SW480 (cell line): ENCODE results near the gene CARMIL1.

Source experiments
- DNase-seq: peaks from one replicate; pipeline ENCODE4 v3.0.0-alpha.2; 2016; ENCODE audit warnings: low spot score

CARMIL1 gene

GRCh38 chr6:25512560-25512959 is 233.4 kb downstream of the CARMIL1 start:
- DNase-seq: no peak

DNA sequence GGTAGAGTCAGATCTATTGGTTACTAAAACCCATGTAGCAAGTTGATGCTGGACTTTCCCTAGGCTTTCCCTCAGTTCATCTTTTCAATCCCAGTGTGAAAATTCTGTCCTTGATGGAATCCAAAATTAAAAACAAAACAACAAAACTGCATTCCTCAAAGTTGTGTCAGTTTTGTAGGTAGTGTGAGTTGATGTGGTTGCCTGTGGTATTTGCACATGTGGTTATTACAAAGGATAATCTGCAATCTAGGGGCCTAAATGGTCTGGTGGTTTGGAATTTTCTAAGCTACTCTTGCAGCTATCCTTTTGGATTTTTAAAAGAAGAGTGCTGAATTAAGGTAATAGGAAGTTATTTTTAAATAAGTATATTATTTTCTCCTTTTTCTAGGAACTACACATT is 240.7 kb downstream of the CARMIL1 start:
- DNase-seq: no peak

GRCh38 chr6:25524542-25524941 is 245.4 kb downstream of the CARMIL1 start:
- DNase-seq: no peak

DNA sequence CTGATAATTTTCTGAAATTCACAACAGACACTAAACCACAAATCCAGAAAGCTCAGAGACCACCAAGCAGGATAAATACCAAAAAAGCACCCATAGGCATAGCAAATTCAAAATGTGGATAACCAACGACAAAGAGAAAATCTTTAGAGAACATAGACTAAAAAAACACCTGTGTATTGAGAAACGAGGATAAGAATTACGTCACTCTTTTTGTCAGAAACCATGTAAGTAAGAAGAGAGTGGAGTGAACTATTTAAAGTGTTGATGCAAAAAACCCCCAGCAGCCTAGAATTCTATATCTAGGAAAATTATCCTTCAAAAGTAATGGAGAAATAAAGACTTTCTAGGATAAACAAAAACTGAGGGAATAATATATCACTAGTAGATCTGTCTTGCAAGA is 245.9 kb downstream of the CARMIL1 start:
- no peak for DNase-seq

GRCh38 chr6:25534942-25535631 is 255.9 kb downstream of the CARMIL1 start:
- DNase-seq: no peak

DNA sequence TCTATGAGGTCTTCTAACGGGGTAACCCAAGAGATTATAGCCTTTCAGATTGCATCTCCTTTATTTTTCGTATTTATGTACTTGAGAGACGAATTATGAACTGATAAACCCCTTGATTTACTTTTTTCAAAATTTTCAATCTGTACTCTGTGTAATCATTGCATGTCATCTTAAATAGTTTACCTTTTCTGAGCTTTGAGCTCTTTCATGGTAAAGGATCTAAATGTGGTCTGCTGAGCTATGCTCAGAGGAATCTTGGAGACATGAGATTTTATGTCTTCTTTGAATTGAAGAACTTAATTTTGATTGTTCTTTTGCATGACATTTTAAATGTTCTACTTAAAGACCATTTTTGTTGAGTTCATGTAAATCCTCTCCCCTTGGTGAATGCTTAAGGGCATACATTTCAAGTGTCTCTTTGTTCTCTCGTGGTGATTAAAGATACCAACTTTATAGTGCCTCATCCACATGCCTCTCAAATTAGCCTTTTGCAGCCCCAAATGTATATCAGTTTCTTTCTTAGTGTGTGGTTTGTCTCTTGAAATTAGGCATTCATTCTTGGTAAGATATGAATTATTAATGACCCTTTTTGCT is 256.6 kb downstream of the CARMIL1 start:
- DNase-seq: no peak

- no peak for DNase-seq
Observed at GRCh38 chr6:25536781-25537180, 257.6 kb downstream of the CARMIL1 start.

GRCh38 chr6:25537349-25538018 is 258.3 kb downstream of the CARMIL1 start:
- DNase-seq: no peak

GRCh38 chr6:25541228-25541627 is 262.1 kb downstream of the CARMIL1 start:
- no peak for DNase-seq

GRCh38 chr6:25542984-25543910 is 264.1 kb downstream of the CARMIL1 start:
- no peak for DNase-seq

- no peak for DNase-seq
Observed at GRCh38 chr6:25544833-25545232, 265.7 kb downstream of the CARMIL1 start.

DNA sequence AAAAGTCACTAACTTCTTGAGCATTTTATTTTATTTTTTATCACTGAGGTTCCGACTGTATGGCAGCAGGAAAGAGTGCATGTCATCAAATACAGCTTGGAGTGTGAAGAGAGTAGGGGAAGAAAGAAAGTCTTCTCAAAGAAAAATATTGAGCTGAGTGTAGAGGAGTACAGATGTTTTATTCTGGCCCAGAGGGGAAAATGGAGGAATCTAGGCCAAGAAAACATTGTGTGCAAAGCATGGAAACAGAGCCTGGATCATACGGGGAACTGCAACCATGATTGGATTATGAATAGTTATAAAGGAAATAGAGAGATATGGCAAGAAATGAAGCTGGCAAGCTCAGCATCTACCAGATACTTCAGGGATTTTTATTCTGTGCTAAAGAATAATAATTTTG is 268.6 kb downstream of the CARMIL1 start:
- DNase-seq: no peak

DNA sequence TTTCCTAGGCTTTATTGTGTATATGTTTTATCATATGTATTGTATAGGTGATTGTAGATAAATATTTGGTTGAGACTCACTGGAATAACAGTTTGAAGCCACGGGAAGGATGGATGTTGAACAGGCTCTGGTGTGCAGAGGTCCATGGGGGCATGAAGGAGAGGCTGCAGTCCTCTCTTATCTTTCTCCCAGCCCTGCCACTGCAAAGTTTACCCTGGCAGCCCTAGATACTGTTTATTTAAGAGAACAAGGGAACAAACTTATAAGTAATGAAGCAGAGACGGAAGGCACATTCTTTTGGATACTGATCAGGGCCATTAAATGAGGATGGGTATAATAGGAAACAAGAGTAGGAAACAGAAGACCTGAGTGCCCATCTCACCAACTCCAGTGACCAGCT is 269.3 kb downstream of the CARMIL1 start:
- no peak for DNase-seq

DNA sequence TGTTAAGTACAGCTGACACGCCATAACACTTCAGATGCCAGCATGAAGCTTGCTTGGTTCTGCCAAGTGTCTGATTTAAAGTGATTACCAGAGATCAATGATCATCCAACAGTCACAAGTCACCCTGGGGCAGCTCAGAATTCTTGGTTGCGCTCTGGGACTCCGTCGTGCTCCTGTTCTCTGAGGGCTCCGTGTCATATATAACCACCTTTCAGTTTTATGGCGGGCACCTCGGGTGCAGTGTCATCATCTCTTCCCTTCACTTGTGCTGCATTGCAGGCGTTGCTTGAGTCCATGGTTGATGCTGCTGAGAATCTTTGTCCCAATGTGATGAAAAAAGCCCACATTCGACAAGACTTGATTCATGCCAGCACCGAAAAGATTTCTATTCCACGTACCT is 271.5 kb downstream of the CARMIL1 start:
- no peak for DNase-seq

GRCh38 chr6:25553502-25553901 is 274.3 kb downstream of the CARMIL1 start:
- DNase-seq: no peak

DNA sequence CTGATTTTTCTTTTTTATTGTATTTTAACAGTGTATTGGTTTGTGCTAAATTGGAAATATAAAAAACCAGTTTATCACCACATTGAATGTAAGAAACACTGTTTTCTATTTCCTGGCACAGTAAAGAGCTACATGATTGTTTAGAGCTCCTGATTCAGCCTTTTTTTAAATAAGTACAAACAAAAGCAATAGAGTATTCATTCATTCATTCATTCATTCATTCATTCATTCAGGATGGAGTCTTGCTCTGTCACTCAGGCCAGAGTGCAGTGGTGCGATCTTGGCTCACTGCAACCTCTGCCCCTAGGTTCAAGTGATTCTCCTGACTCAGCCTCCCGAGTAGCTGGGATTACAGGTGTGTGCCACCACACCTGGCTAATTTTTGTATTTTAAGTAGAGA is 276.0 kb downstream of the CARMIL1 start:
- no peak for DNase-seq

GRCh38 chr6:25556516-25556915 is 277.3 kb downstream of the CARMIL1 start:
- DNase-seq: peak; percentile 47

GRCh38 chr6:25558155-25558817 is 279.1 kb downstream of the CARMIL1 start:
- DNase-seq: no peak

GRCh38 chr6:25560865-25561264 is 281.7 kb downstream of the CARMIL1 start:
- DNase-seq: no peak

DNA sequence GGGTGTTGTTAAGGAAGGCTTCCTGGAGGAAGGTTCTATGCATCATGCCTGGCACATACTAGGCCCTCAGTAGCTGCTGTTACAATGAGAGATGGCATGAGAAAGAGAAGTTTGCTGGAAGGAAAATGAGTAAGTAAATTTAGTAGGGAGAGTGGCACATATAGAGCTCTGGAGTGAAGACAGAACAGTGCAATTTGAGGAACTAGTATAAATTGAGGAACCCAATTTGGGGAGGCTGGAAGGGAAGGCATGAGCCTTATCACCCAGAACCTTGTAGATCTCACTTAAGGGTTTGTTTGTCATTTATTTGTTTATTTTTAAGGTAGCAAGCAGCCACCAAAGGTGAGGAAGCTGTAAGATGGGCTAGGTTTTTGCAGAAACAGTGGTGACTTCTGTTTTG is 285.8 kb downstream of the CARMIL1 start:
- DNase-seq: no peak

- DNase-seq: no peak
Observed at GRCh38 chr6:25570578-25570977, 291.4 kb downstream of the CARMIL1 start.

DNA sequence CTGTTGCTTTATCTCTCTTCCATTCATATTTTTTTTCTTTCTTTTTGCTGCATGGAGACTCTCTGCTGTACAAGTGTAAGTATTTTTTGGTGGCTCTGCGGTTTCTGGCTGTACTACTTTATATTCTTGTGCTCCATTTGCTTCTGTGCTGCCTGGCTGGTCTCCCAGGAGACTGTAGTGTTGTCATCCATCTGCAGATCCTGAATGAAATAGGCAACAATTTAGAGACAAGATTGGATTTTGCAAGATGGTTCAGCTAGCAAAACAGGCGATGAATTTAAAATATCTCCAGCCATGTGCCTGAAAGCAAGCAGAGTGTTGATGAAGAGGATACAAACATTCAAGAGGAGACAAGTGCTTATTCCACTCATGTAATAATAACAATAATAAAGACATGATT is 297.7 kb downstream of the CARMIL1 start:
- DNase-seq: no peak
